GM19468 (cell line): ENCODE measurements around the gene MGAT5.

Experiments used
- ATAC-seq: cut with Tn5 transposase; IDR thresholded peaks from one replicate; pipeline ENCODE4 v1.9.1; 2021; ENCODE audit warnings: mild to moderate bottlenecking, moderate library complexity, moderate number of reproducible peaks; ENCODE audit not compliant: unreplicated experiment; ENCODE audit errors: extremely low read depth

Gene MGAT5

GRCh38 chr2:134296301-134296700, 42.4 kb downstream of the MGAT5 start:
- ATAC-seq = no peak

GRCh38 chr2:134299334-134299733, 45.5 kb downstream of the MGAT5 start:
- ATAC-seq = no peak

GRCh38 chr2:134300585-134300984, 46.7 kb downstream of the MGAT5 start:
- ATAC-seq = no peak

GRCh38 chr2:134301099-134301927, 47.4 kb downstream of the MGAT5 start:
- no peak for ATAC-seq

DNA sequence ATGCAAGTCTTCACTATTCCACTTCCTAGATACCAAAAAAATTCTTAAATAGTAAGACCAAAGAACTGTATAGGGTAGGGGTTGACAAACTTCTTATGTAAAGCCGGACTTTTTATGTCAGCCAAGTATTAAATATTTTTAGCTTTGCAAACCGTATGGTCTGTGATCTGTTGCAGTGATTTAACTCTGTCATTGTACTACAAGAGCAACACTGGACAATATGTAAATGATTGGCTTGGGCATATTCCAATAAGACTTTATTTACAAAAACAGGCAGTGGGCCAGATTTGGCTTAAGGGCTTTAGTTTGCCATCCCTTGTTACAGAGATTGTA, 48.0 kb downstream of the MGAT5 start:
- no peak for ATAC-seq

DNA sequence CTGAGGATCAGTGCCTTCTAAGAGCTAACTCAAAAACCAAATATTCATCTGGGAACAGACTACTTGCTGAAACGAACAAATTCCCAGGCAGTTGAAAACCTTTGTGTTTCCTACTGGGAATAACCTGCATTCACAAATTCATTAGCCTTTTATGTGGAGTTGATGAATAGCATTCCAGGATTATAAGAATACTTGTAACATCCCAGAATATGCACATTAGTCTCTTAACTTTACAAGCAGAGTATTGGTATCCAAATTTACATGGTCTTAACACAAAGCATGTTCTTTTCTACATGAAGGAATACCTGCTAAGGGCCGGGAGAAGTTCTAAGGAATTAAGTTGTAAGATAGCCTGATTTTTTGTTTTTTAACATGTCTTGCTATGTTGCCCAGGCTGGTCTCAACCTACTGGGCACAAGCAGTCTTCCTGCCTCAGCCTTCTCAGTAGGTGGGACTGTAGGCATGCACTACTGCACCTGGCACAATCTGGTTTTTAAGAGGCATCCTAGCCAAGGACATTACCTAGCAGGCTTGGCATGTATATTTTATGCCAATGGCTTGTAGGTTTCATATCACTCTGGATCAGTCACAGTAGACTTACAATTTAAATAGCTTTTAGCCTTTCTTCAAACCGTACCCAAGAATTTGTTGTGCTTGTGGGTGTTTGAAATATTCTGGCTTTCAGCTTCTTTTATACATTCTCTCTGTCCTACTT, 50.7 kb downstream of the MGAT5 start:
- no peak for ATAC-seq

GRCh38 chr2:134305109-134305491, 51.2 kb downstream of the MGAT5 start:
- ATAC-seq = no peak

GRCh38 chr2:134306521-134306920, 52.6 kb downstream of the MGAT5 start:
- ATAC-seq = no peak

DNA sequence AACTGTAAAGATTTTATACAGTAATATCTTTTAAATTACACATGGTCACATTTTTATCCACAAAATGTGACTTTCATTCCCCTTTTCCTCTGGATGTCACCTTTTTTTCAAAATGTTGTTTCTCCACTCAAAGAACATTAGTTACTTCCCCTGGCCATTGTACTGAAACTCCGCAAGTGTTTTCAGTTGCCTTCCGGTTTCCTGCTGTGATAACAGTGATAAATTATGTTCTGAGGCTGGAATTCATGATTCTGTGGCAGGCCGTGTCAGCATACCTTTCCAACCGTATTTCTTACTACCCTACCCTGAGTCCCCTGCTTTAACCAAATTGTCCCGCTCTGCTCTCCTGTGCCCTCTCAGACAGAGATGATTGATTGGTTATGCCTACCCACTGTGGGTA, 53.5 kb downstream of the MGAT5 start:
- ATAC-seq = no peak

- ATAC-seq = no peak
Measured at GRCh38 chr2:134308474-134309385, 54.9 kb downstream of the MGAT5 start.

DNA sequence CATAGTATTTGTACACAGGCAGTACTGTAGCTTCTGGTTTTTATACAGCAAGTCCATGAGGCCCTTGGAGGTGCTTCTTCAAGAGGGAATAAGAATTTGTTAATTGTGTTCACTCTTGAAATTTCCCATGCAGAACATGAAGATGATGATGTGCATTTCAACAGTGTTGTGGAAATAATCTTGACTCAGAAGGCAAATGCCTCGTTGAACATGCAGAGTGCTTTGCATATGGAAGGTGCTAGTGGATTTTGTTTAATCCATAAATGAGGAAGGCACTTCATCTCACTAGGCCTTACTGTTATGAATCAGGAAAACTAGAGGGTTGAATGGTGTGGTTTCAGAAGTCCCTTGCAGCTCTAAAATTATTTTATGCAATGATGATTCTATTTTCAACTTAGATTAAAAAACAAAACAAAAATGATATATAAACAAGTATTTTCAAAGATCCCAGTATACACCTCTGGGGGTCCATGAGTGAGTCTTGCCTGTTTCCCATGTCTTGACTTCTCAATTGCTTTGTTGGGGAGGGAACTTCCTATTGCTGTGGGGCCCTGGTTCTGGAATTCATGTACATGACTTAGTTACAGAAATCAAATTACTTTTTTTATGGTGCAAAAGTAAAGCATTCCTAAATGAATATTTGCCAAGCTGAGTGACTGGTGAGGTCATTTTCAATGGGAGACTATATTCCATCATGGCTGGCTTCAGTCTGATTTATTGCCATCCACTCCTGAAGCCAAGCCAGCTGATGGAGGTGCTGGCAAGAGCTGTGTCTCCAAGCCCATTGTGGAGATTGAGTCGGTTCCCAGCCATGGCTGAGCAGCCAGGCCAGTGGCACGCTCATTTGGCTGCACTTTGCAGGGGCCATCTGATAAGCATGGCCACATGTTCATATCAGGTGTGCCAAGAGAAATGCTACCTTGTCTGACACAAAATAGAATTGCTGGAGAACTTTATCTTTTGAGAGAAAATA, 56.5 kb downstream of the MGAT5 start:
- ATAC-seq = no peak

- ATAC-seq = no peak
Measured at GRCh38 chr2:134312482-134312881, 58.6 kb downstream of the MGAT5 start.

- no peak for ATAC-seq
Measured at GRCh38 chr2:134314202-134314601, 60.3 kb downstream of the MGAT5 start.

DNA sequence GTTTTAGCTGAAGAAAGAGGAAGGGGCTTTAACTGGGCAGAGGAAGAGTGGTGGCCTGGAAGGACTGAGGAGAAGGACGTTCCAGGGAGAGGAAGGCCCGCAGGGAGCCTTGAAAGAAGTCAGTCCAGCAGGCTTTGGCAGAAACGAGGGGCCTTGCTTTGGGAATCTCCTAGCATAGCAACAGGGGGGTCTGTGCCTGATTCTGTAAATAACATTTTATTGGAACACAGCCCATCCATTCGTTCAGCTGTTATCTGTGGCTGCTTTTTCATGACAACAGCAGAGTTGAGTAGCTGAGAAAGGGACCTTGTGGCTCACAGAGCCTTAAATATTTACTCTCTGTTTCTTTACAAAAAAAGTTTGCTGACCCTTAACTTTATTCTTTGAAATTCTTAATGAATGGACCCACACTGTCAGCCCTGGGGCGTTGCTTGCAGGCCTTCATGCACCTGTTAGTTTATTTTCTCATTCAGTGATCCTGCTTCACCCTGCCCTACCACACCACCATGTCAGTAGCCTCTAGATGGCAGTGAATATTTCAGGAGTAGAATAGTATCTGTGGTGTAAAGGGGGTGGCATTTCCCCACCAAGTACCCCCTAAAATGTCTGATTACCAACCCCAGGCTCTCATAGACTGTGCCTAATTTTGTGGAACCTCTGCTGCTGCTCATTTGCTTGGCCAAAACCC, 61.0 kb downstream of the MGAT5 start:
- no peak for ATAC-seq

- ATAC-seq = no peak
Measured at GRCh38 chr2:134315471-134315870, 61.6 kb downstream of the MGAT5 start.

GRCh38 chr2:134319596-134320254, 65.9 kb downstream of the MGAT5 start:
- ATAC-seq = no peak

- ATAC-seq = no peak
Measured at GRCh38 chr2:134320930-134321329, 67.1 kb downstream of the MGAT5 start.

DNA sequence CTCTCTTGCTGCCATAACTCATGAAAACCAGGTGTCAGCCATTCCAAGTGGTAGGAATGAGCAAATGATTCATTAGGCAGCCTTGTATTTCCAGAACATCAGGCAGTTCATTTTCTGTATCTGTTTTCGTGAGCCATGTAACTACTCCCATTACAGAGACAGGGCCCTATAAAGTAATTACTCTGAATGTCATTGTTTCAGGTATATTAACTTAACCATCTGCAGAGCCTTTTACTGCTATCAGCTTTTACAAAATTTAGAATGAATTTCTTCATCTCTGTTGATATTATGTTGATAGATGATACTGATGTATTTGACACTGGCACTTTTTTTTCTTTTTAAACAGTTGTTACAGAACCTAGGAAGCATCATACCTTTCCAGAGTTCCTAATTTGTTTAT, 69.9 kb downstream of the MGAT5 start:
- ATAC-seq = no peak

DNA sequence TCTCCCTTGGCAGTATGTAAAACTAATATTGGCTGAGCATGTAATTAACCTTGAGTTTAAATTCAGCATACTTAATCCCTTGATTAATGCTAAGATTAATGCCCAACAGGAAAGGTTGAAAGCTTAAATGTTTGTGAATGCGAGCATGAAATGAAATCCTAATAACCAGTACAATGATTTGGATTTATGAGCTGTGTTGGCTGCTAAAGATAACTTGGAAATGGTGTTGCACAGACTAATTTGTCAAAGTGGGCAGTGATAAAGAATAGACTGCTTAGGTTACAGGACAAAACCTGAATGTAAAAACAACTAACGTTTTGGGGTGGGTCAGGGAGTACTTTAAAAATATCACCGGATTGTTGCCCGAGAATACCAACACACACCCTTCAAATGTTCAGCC, 70.6 kb downstream of the MGAT5 start:
- ATAC-seq = no peak
